K562 (cell line): ENCODE data around the gene ATG4D. TPM values are rescaled to one million over a fixed set of nuclear protein-coding genes. Genes with fewer than 3 reads are reported as not detected.

Source experiments
- ARNT ChIP-seq, 2 experiments: fragments of 450-650 bp; IDR thresholded peaks; 2 replicates each; pipeline ENCODE4 v1.6.1; 2016; ENCODE audit warnings: mild to moderate bottlenecking in 1 of 2
- BRD9 ChIP-seq: fragments of 450-650 bp; IDR thresholded peaks from 2 replicates; pipeline ENCODE4 v1.6.1; 2018; ENCODE audit warnings: low read depth; ENCODE audit not compliant: partially characterized antibody
- CHD1 ChIP-seq: fragments of 200-600 bp; sonication (generic); IDR thresholded peaks from one replicate; pipeline ENCODE4 v1.6.1; 2012; ENCODE audit warnings: mild to moderate bottlenecking, moderate library complexity, low read length, inconsistent platforms
- CSDE1 ChIP-seq, 2 experiments: fragments of 450-650 bp; IDR thresholded peaks; 2 replicates each; pipeline ENCODE4 v1.6.1; 2016; ENCODE audit warnings: mild to moderate bottlenecking in 1 of 2
- DNMT1 ChIP-seq: fragments of 450-650 bp; IDR thresholded peaks from 2 replicates; pipeline ENCODE4 v1.6.1; 2016; ENCODE audit warnings: antibody characterized with exemption, mild to moderate bottlenecking
- ETV5 ChIP-seq: sonication (generic); formaldehyde crosslinking; IDR thresholded peaks from 2 replicates; pipeline ENCODE4 v1.4.0; 2020; ENCODE audit warnings: low read depth, mild to moderate bottlenecking, missing genetic modification reagents
- GATA2 ChIP-seq: sonication (generic); formaldehyde crosslinking; IDR thresholded peaks from 2 replicates; pipeline ENCODE4 v1.4.0; 2020; ENCODE audit warnings: mild to moderate bottlenecking, missing genetic modification reagents
- HDAC3 ChIP-seq: fragments of 450-650 bp; IDR thresholded peaks from 2 replicates; pipeline ENCODE4 v1.6.1; 2018; ENCODE audit warnings: borderline replicate concordance, mild to moderate bottlenecking, moderate library complexity; ENCODE audit not compliant: partially characterized antibody
- HNRNPL ChIP-seq: fragments of 200-400 bp; formaldehyde crosslinking; IDR thresholded peaks from 2 replicates; pipeline ENCODE4 v1.6.1; 2017; ENCODE audit warnings: low read depth, mild to moderate bottlenecking, low read length
- ILK ChIP-seq: fragments of 450-650 bp; IDR thresholded peaks from 2 replicates; pipeline ENCODE4 v1.6.1; 2016; ENCODE audit warnings: missing genetic modification characterization, low read depth, mild to moderate bottlenecking, missing compliant biosample characterization, moderate library complexity, borderline replicate concordance
- IRF2 ChIP-seq: sonication (generic); formaldehyde crosslinking; IDR thresholded peaks from 2 replicates; pipeline ENCODE4 v1.8.1; 2022; ENCODE audit warnings: mild to moderate bottlenecking, missing genetic modification reagents
- POLR2H ChIP-seq: IDR thresholded peaks from 2 replicates; pipeline ENCODE4 v1.6.1; 2016; ENCODE audit warnings: missing genetic modification characterization, low read depth, mild to moderate bottlenecking, control low read depth, missing compliant biosample characterization, moderate library complexity
- RB1 ChIP-seq: fragments of 450-650 bp; IDR thresholded peaks from 2 replicates; pipeline ENCODE4 v1.6.1; 2017; ENCODE audit warnings: low read depth, mild to moderate bottlenecking
- SMARCB1 ChIP-seq: IDR thresholded peaks from 2 replicates; pipeline ENCODE4 v1.6.1; 2011; ENCODE audit warnings: improper control_type of control experiment, low read depth; ENCODE audit not compliant: insufficient read length
- SREBF2 ChIP-seq: sonication (generic); formaldehyde crosslinking; IDR thresholded peaks from 2 replicates; pipeline ENCODE4 v1.4.0; 2020; ENCODE audit warnings: mild to moderate bottlenecking, missing genetic modification reagents
- SUPT5H ChIP-seq: fragments of 450-650 bp; IDR thresholded peaks from 2 replicates; pipeline ENCODE4 v1.6.1; 2016
- XRCC4 ChIP-seq: IDR thresholded peaks from one replicate; pipeline ENCODE4 v1.6.1; 2011; ENCODE audit not compliant: insufficient read depth, insufficient read length; ENCODE audit errors: extremely low read depth
- YBX1 ChIP-seq: fragments of 450-650 bp; IDR thresholded peaks from 2 replicates; pipeline ENCODE4 v1.7.1; 2016; ENCODE audit warnings: mild to moderate bottlenecking
- ZKSCAN8 ChIP-seq: fragments of 200-800 bp; sonication (Bioruptor generic); IDR thresholded peaks from 2 replicates; pipeline ENCODE4 v1.6.1; 2016; ENCODE audit warnings: missing genetic modification characterization, missing compliant biosample characterization
- ZNF217 ChIP-seq: sonication (generic); formaldehyde crosslinking; IDR thresholded peaks from 2 replicates; pipeline ENCODE4 v1.8.0; 2022; ENCODE audit warnings: mild to moderate bottlenecking, missing genetic modification reagents
- ZNF79 ChIP-seq: fragments of 250-450 bp; sonication (Bioruptor Pico); IDR thresholded peaks from 2 replicates; pipeline ENCODE4 v1.4.0; 2020; ENCODE audit warnings: low read depth, mild to moderate bottlenecking, moderate library complexity
- polyA plus RNA-seq, 8 experiments: library from polyadenylated mRNA; depleted of rRNA in 4 of 8; stranded (reverse) in 5 of 8; unstranded in 3 of 8; fragments of >200 nt; fragmentation: Nextera tagmentation in 2 of 8; fragmentation: Illumina TruSeq in 1 of 8; extraction: Ambion mirVana in 2 of 8; extraction: Trizol in 1 of 8; gene quantifications; 2 replicates each; pipeline versions ENCODE4 v1.2.1 to v1.2.3, GENCODE V29; 2011 to 2014; ENCODE audit warnings: inconsistent platforms in 1 of 8, missing spikeins in 1 of 8
- total RNA-seq, 7 experiments: library from RNA; depleted of rRNA in 6 of 7; stranded (reverse); fragments of >200 nt in 6 of 7; fragmentation: Illumina TruSeq in 2 of 7; extraction: Trizol in 2 of 7; gene quantifications; 2 replicates each; pipeline versions ENCODE4 v1.2.1 to v1.2.3, GENCODE V29; 2011 to 2021; ENCODE audit warnings: low replicate concordance in 1 of 7
- TF ChIP-seq, protein P1 (sequence below): fragments of 450-650 bp; IDR thresholded peaks from 2 replicates; pipeline ENCODE4 v1.6.1; 2017; ENCODE audit warnings: mild to moderate bottlenecking, moderate library complexity
- TF ChIP-seq, protein P2 (sequence below): fragments of 450-650 bp; IDR thresholded peaks from 2 replicates; pipeline ENCODE4 v1.6.1; 2017; ENCODE audit warnings: antibody characterized with exemption
- TF ChIP-seq, protein P3 (sequence below): IDR thresholded peaks from 3 replicates; pipeline ENCODE4 v1.6.1; 2011; ENCODE audit warnings: borderline replicate concordance, mild to moderate bottlenecking, moderate library complexity; ENCODE audit not compliant: insufficient read length; ENCODE audit errors: extremely low read depth

Gene ATG4D
- total and polyA plus RNA-seq, 9 of the 15 experiments (the other 6 are each of a cell fraction or from before 2014, with no cell fraction given): 0.51 to 66.1 (median 22.9) TPM

DNA sequence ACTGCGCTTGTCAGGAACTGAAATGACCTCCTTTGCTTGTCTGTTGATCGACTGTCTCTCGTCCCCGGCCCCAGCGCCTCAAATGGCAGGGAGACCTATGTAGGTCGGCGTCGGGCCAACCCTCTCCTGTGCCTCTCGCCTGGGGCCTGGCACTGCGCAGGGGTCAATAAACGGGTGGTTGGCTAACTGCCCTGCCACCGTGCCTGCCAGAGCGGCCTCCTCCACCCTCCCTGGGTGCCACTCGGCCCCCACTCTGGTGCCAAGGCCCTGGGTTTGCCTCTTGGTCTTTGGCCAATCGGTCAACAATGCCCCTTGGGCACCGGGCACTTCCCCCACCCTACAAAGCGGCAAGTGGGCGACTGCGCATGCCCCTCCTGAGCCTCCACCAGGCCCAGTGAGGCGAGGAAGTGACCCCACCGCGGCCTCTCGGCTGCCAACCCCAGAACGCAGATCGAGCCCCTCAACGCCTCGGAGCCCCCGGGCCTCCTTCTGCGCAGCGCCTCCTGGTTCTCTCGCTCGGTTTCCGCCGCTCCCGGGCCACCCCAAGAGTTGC is 41.7 kb upstream of the ATG4D start (continued):
- TF ChIP-seq, protein P1, sequence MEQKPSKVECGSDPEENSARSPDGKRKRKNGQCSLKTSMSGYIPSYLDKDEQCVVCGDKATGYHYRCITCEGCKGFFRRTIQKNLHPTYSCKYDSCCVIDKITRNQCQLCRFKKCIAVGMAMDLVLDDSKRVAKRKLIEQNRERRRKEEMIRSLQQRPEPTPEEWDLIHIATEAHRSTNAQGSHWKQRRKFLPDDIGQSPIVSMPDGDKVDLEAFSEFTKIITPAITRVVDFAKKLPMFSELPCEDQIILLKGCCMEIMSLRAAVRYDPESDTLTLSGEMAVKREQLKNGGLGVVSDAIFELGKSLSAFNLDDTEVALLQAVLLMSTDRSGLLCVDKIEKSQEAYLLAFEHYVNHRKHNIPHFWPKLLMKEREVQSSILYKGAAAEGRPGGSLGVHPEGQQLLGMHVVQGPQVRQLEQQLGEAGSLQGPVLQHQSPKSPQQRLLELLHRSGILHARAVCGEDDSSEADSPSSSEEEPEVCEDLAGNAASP: no peak
- TF ChIP-seq CSDE1 (IDR thresholded peaks at IDR 0.05): no peak
- peak; percentile 70; the same call in 1 of the 2 replicates for TF ChIP-seq HNRNPL
- no peak for TF ChIP-seq ARNT (IDR thresholded peaks at IDR 0.05)
- no peak for TF ChIP-seq GATA2 (CRISPR knock-in tag)
- no peak for TF ChIP-seq IRF2 (CRISPR knock-in tag)
- TF ChIP-seq ZKSCAN8 (CRISPR knock-in tag): no peak
- TF ChIP-seq SUPT5H: no peak
- no peak for TF ChIP-seq SMARCB1
- TF ChIP-seq, protein P2, sequence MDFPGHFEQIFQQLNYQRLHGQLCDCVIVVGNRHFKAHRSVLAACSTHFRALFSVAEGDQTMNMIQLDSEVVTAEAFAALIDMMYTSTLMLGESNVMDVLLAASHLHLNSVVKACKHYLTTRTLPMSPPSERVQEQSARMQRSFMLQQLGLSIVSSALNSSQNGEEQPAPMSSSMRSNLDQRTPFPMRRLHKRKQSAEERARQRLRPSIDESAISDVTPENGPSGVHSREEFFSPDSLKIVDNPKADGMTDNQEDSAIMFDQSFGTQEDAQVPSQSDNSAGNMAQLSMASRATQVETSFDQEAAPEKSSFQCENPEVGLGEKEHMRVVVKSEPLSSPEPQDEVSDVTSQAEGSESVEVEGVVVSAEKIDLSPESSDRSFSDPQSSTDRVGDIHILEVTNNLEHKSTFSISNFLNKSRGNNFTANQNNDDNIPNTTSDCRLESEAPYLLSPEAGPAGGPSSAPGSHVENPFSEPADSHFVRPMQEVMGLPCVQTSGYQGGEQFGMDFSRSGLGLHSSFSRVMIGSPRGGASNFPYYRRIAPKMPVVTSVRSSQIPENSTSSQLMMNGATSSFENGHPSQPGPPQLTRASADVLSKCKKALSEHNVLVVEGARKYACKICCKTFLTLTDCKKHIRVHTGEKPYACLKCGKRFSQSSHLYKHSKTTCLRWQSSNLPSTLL: no peak
- TF ChIP-seq YBX1: no peak
- TF ChIP-seq XRCC4: no peak
- peak; percentile 60 for TF ChIP-seq BRD9
- no peak for TF ChIP-seq ILK (tag)
- TF ChIP-seq HDAC3: no peak
- no peak for TF ChIP-seq POLR2H
- TF ChIP-seq, protein P3, sequence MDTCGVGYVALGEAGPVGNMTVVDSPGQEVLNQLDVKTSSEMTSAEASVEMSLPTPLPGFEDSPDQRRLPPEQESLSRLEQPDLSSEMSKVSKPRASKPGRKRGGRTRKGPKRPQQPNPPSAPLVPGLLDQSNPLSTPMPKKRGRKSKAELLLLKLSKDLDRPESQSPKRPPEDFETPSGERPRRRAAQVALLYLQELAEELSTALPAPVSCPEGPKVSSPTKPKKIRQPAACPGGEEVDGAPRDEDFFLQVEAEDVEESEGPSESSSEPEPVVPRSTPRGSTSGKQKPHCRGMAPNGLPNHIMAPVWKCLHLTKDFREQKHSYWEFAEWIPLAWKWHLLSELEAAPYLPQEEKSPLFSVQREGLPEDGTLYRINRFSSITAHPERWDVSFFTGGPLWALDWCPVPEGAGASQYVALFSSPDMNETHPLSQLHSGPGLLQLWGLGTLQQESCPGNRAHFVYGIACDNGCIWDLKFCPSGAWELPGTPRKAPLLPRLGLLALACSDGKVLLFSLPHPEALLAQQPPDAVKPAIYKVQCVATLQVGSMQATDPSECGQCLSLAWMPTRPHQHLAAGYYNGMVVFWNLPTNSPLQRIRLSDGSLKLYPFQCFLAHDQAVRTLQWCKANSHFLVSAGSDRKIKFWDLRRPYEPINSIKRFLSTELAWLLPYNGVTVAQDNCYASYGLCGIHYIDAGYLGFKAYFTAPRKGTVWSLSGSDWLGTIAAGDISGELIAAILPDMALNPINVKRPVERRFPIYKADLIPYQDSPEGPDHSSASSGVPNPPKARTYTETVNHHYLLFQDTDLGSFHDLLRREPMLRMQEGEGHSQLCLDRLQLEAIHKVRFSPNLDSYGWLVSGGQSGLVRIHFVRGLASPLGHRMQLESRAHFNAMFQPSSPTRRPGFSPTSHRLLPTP: no peak
- TF ChIP-seq ETV5 (CRISPR knock-in tag): no peak
- TF ChIP-seq CHD1: peak; percentile 79
- no peak for TF ChIP-seq ZNF79 (CRISPR knock-in tag)
- no peak for TF ChIP-seq RB1
- no peak for TF ChIP-seq SREBF2
- TF ChIP-seq ZNF217: no peak
- no peak for TF ChIP-seq DNMT1
